Activated naive CD8-positive, alpha-beta T cell (primary cell): Measurements from ENCODE around the gene LENG8.

Experiments
- H3K27ac Mint-ChIP-seq: one replicate; pipeline ENCODE4 v1.8.0; 2021; ENCODE audit warnings: mixed read lengths
- H3K27me3 Mint-ChIP-seq: one replicate; pipeline ENCODE4 v1.8.0; 2021; ENCODE audit warnings: mixed read lengths
- H3K36me3 Mint-ChIP-seq: one replicate; pipeline ENCODE4 v1.8.0; 2021; ENCODE audit warnings: mixed read lengths
- H3K4me1 Mint-ChIP-seq: one replicate; pipeline ENCODE4 v1.8.0; 2021; ENCODE audit warnings: low read depth, mixed read lengths
- H3K4me3 Mint-ChIP-seq: one replicate; pipeline ENCODE4 v1.8.0; 2021; ENCODE audit warnings: mild to moderate bottlenecking, mixed read lengths
- H3K9me3 Mint-ChIP-seq: one replicate; pipeline ENCODE4 v1.8.0; 2021; ENCODE audit warnings: low read depth, mixed read lengths

The LENG8 gene

DNA sequence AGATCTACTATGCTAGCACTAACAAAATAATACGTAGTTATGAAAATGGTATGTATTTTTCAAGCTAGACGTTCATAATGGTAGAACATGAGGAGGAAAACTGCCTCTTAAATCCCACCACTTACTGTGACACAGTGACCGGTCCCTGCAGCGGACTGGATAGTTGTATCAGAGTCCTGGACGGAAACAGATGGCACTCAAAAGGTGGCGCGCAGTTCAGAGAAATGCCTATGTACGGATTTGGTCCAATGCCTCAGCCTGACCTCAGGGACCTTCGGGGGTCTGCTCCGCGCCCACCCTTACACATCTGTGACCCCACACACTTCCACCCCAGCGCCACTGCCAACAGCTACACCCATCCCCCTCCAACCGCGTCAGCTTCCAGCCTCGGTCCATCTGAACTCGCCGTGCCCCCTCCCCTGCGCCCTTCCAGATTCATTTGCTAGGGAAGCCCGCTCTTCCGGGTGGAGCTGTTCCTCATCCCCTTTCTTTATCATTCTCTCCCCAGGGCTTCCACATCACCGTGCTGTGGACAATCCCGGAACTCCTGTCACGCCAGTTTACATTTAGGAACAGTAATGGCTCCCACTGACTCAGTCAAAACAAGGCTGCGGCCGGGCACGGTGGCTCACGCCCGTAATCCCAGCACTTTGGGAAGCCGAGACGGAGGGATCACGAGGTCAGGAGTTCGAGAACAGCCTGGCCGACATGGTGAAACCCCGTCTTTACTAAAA, 792 bp upstream of the LENG8 start:
- Mint-ChIP-seq H3K27me3 (no peaks in the 10 kb centered on the region), H3K4me1 (peaks cover 45% of the 10 kb centered on the region), H3K36me3 (peaks cover 5% of the 10 kb centered on the region), H3K9me3 (no peaks in the 10 kb centered on the region), H3K27ac (peak overlapping the region; percentile 100), H3K4me3 (peak overlapping the region; percentile 100)

DNA sequence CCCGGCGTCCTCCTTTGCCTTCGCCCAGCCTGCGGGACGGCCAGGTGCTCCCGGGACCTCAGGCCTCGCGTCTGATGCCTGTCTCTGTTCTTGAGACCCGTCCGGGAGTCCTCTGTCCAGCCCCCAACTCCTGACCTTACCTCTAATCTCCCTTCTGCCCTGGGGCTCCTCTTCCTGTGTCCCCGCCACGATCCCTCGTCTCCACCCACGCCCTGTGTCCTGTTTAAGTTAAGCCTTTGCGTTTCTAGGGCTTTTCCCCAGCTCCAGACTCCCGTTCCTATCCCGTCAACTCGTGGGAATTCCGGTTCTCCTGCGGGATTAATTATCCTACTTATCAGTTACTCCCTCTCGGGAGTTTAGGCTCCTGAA, 686 bp downstream of the LENG8 start:
- H3K4me3 Mint-ChIP-seq = peak overlapping the region; percentile 100
- peaks cover 4% of the 10 kb centered on the region for H3K36me3 Mint-ChIP-seq
- peaks cover 47% of the 10 kb centered on the region for H3K4me1 Mint-ChIP-seq
- peak overlapping the region; percentile 93 for H3K27ac Mint-ChIP-seq
- no peaks in the 10 kb centered on the region for H3K27me3 Mint-ChIP-seq
- H3K9me3 Mint-ChIP-seq = no peaks in the 10 kb centered on the region

DNA sequence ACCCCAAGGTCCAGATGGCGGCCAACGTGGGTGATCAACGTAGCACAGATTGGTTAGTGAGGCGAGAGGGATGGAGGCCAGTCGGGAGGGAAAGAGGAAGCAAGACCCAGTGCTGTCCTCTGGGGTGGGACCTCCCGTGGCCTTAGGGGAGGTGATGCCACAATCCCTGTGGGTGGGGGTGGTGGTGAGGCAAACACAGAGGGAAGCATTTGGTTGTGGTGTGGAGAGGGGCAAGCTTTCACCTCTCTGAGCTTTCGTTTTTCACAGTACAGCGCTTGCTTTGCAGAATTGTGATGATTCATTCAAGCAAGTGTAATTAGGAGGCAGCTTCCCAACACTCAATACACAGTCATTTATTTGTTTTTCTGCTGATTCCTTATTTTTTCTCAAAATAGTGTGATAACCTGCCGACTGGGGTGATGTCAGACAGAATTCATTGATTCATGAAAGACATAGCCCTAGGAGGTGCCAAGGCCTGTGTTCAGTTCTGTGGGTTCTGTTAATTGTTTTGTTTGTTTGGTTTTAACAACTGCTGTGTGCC, 2.4 kb downstream of the LENG8 start:
- Mint-ChIP-seq H3K9me3 (no peaks in the 10 kb centered on the region), H3K36me3 (peaks cover 4% of the 10 kb centered on the region), H3K27ac (peak overlapping the region; percentile 80), H3K4me1 (peaks cover 47% of the 10 kb centered on the region), H3K27me3 (no peaks in the 10 kb centered on the region), H3K4me3 (peak overlapping the region; percentile 100)

- Mint-ChIP-seq H3K4me3 (no peak overlapping the region), H3K36me3 (peaks cover 4% of the 10 kb centered on the region), H3K27ac (peak overlapping the region; percentile 80), H3K9me3 (no peaks in the 10 kb centered on the region), H3K4me1 (peaks cover 43% of the 10 kb centered on the region), H3K27me3 (no peaks in the 10 kb centered on the region)
Observed at GRCh38 chr19:54451997-54452396, 3.0 kb downstream of the LENG8 start.

DNA sequence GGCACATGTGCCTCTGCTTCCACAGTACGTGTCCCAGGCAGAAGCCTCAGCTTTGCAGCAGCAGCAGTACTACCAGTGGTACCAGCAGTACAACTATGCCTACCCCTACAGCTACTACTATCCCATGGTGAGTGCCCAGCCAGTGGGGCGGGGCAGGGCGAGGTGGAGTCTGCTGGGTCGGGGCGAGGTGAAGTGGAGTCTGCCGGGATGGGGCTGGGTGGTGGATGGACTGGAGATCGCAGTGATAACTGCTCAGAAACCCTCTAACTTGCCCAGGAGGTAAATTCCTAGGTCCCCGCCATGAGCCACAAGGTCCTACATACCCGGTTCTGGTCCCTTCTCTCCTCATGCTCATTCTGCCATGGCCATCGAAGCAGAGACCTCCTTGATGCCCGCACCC, 3.6 kb downstream of the LENG8 start:
- peaks cover 38% of the 10 kb centered on the region for H3K4me1 Mint-ChIP-seq
- H3K9me3 Mint-ChIP-seq = no peaks in the 10 kb centered on the region
- H3K27ac Mint-ChIP-seq = no peak overlapping the region
- peak overlapping the region; percentile 32 for H3K4me3 Mint-ChIP-seq
- no peaks in the 10 kb centered on the region for H3K27me3 Mint-ChIP-seq
- H3K36me3 Mint-ChIP-seq = peaks cover 4% of the 10 kb centered on the region

GRCh38 chr19:54453921-54454780, 5.2 kb downstream of the LENG8 start:
- H3K36me3 Mint-ChIP-seq = peaks cover 4% of the 10 kb centered on the region
- H3K9me3 Mint-ChIP-seq = no peaks in the 10 kb centered on the region
- H3K27me3 Mint-ChIP-seq = no peaks in the 10 kb centered on the region
- H3K27ac Mint-ChIP-seq = no peak overlapping the region
- peaks cover 38% of the 10 kb centered on the region for H3K4me1 Mint-ChIP-seq
- no peak overlapping the region for H3K4me3 Mint-ChIP-seq

- Mint-ChIP-seq H3K27ac (no peak overlapping the region), H3K36me3 (peaks cover 4% of the 10 kb centered on the region), H3K4me1 (peaks cover 39% of the 10 kb centered on the region), H3K4me3 (no peak overlapping the region), H3K9me3 (no peaks in the 10 kb centered on the region), H3K27me3 (no peaks in the 10 kb centered on the region)
Observed at GRCh38 chr19:54454781-54455675, 6.0 kb downstream of the LENG8 start.

- Mint-ChIP-seq H3K36me3 (peaks cover 2% of the 10 kb centered on the region), H3K9me3 (no peaks in the 10 kb centered on the region), H3K27ac (no peak overlapping the region), H3K27me3 (no peaks in the 10 kb centered on the region), H3K4me3 (no peak overlapping the region), H3K4me1 (peaks cover 33% of the 10 kb centered on the region)
Observed at GRCh38 chr19:54455786-54456422, 6.9 kb downstream of the LENG8 start.

- Mint-ChIP-seq H3K36me3 (peaks cover 2% of the 10 kb centered on the region), H3K27ac (no peak overlapping the region), H3K4me3 (no peak overlapping the region)
Observed at GRCh38 chr19:54456423-54457373, 7.7 kb downstream of the LENG8 start.

GRCh38 chr19:54457773-54458647, 9.0 kb downstream of the LENG8 start:
- Mint-ChIP-seq H3K27ac (no peak overlapping the region), H3K27me3 (no peaks in the 10 kb centered on the region), H3K9me3 (no peaks in the 10 kb centered on the region), H3K4me3 (no peak overlapping the region), H3K4me1 (peaks cover 26% of the 10 kb centered on the region), H3K36me3 (peaks cover 2% of the 10 kb centered on the region)

More at GRCh38 chr19:54456423-54457373, 7.7 kb downstream of the LENG8 start:
- H3K4me1 Mint-ChIP-seq = peaks cover 28% of the 10 kb centered on the region
- H3K27me3 Mint-ChIP-seq = no peaks in the 10 kb centered on the region
- H3K9me3 Mint-ChIP-seq = no peaks in the 10 kb centered on the region

- Mint-ChIP-seq H3K27me3 (no peaks in the 10 kb centered on the region), H3K4me1 (peaks cover 24% of the 10 kb centered on the region), H3K9me3 (no peaks in the 10 kb centered on the region), H3K27ac (peak overlapping the region; percentile 58), H3K36me3 (no peaks in the 10 kb centered on the region), H3K4me3 (peak overlapping the region; percentile 45)
Observed at GRCh38 chr19:54458648-54459281, 9.8 kb downstream of the LENG8 start.
